Ovary (tissue), 9 donors: ENCODE data around the gene KLF13. TPM values are rescaled to one million over a fixed set of nuclear protein-coding genes. Genes with fewer than 3 reads are reported as not detected.

ENCODE experiments used
- DNase-seq, 5 donors: peaks; one replicate each; pipeline ENCODE4 v3.0.0-alpha.2; 2019 to 2020
- H3K27ac ChIP-seq, 2 donors: fragments of 200-600 bp; one replicate each; pipeline versions ENCODE4 v1.5.1 to v1.8.0; 2019 to 2022
- H3K27me3 ChIP-seq: fragments of 200-600 bp; one replicate; pipeline ENCODE4 v1.8.0; 2022
- H3K36me3 ChIP-seq: fragments of 200-600 bp; sonication (generic); one replicate; pipeline ENCODE4 v1.5.1; 2019
- H3K4me1 ChIP-seq: one replicate; pipeline ENCODE4 v1.8.1; 2013; ENCODE audit warnings: mild to moderate bottlenecking, moderate library complexity; ENCODE audit not compliant: insufficient read depth
- H3K4me3 ChIP-seq: fragments of 200-600 bp; sonication (generic); one replicate; pipeline ENCODE4 v1.5.1; 2017
- H3K9me3 ChIP-seq, 2 donors: fragments of 200-600 bp in 1 of 2; sonication (generic) in 1 of 2; one replicate each; pipeline versions ENCODE4 v1.5.1 to v1.8.1; 2013 to 2019; ENCODE audit warnings: mild to moderate bottlenecking in 1 of 2, moderate library complexity in 1 of 2
- EP300 ChIP-seq: sonication (generic); formaldehyde crosslinking; IDR thresholded peaks from one replicate; pipeline ENCODE4 v1.6.1; 2017; ENCODE audit warnings: antibody characterized with exemption
- POLR2A ChIP-seq: fragments of 450-650 bp; IDR thresholded peaks from one replicate; pipeline ENCODE4 v1.6.1; 2017; ENCODE audit warnings: antibody characterized with exemption, mild to moderate bottlenecking, moderate library complexity
- WGBS, 3 donors: extraction: QIAGEN DNeasy Blood & Tissue Kit in 1 of 3; methylation state at CpG; one replicate each; pipeline versions ENCODE4 v1.1.5 to v1.1.7; 2013 to 2017; 5-methylcytosine and 5-hydroxymethylcytosine counted together
- intact Hi-C, 4 donors: fragments of 100-400 bp; cut with DNase I; formaldehyde crosslinking; loops; one replicate each; pipeline versions ENCODE4 v1.11.0 to v1.15.1; 2022 to 2023
- polyA plus RNA-seq, 2 donors: library from polyadenylated mRNA; stranded (reverse); fragments of 200-250 nt in 1 of 2; fragments of 350-450 nt in 1 of 2; fragmentation: Illumina TruSeq in 1 of 2; extraction: RNeasy Lipid Tissue Mini Kit (QIAGEN cat#74804) in 1 of 2; gene quantifications; one replicate each; pipeline ENCODE4 v1.2.3, GENCODE V29; 2013 to 2014
- total RNA-seq, 7 donors: library from RNA; depleted of rRNA in 2 of 7; stranded (reverse); fragments of >200 nt in 2 of 7; fragmentation: NEBNext Ultra II Directional in 3 of 7; extraction: Animal tissue kit (Norgen Biotek cat#: 25700) in 3 of 7; gene quantifications; one replicate each; pipeline versions ENCODE4 v1.1.0 to v1.2.4, GENCODE V29; 2016 to 2023
- TF ChIP-seq, protein P1 (sequence below), 3 donors: fragments of 450-650 bp in 2 of 3; fragments of 200-600 bp in 1 of 3; IDR thresholded peaks; one replicate each; pipeline versions ENCODE4 v1.5.1 to v1.8.0; 2016 to 2022; ENCODE audit warnings: antibody characterized with exemption in 3 of 3, mild to moderate bottlenecking in 1 of 3
- donor health status: DM: no; HTN: no; CAD: no; lungs with moderate emphysema.
- donor health status: DM: no; HTN: no; CAD: no.
- donor health status: Bipolar disorder and iron deficiency.
- donor health status: DM: yes; HTN: yes; CAD: no.
- donor health status: DM: no; HTN: no; CAD: no.
- donor health status: DM: yes; HTN: yes; CAD: no.

KLF13 gene
- total and polyA plus RNA-seq, 9 donors, result 14.8 to 58.2 (median 36.0) TPM

DNA sequence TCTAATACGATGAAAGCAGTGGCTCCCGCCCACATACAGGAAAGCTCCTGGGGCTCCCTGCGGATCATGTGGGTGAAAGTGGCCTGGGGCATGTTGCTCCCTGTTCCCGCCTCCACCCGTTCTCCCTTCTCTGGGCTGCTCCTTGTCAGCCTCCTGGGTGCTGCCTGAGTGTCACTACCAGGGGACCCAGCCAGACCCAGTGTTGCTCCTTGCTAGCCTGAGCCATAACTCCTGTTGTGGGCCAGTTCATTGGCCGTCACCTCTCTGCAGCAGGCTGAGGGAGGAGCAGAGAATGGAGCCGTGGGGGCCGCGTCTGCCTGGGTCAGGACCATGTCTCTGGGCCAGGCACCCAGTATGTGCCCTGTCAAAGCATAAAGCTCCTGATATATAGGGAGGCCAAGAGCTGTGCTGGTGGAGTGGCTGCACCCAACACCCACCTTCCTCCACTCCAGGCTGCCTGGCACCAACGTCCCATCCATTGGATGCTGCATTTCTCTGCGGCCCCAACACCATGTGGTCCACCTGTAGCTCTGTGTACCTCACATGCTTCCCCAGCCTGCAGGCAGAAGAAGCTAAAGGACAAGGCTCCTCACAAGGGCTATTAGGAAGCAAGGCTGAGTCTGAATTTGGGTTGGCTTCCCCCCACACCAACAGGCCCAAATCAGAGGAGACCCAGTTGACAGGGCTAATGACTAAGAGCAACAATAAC lies 40.5 kb downstream of the KLF13 start:
- no peak overlapping the region for H3K4me3 ChIP-seq
- intact Hi-C loops, result loop anchor here in 3 of 4 donors (2.0 to 10.0 kb wide), 5 partner anchors 22 to 118 kb away; partner anchors contain the start of gene KLF13 (in 3 of the 3)
- no peaks in the 10 kb centered on the region for H3K9me3 ChIP-seq
- TF ChIP-seq, protein P1, sequence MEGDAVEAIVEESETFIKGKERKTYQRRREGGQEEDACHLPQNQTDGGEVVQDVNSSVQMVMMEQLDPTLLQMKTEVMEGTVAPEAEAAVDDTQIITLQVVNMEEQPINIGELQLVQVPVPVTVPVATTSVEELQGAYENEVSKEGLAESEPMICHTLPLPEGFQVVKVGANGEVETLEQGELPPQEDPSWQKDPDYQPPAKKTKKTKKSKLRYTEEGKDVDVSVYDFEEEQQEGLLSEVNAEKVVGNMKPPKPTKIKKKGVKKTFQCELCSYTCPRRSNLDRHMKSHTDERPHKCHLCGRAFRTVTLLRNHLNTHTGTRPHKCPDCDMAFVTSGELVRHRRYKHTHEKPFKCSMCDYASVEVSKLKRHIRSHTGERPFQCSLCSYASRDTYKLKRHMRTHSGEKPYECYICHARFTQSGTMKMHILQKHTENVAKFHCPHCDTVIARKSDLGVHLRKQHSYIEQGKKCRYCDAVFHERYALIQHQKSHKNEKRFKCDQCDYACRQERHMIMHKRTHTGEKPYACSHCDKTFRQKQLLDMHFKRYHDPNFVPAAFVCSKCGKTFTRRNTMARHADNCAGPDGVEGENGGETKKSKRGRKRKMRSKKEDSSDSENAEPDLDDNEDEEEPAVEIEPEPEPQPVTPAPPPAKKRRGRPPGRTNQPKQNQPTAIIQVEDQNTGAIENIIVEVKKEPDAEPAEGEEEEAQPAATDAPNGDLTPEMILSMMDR (IDR thresholded peaks at IDR 0.05), result no peak
- no peak for TF ChIP-seq POLR2A
- no peak for TF ChIP-seq EP300
- peaks cover 11% of the 10 kb centered on the region for H3K4me1 ChIP-seq
- peak overlapping the region in 1 of 2 donors; percentile 79 for H3K27ac ChIP-seq
- WGBS, 3 donors, result 80 to 87% (median 84%) methylated on average over 11 of the region's 11 CpGs
- DNase-seq, result peak in 1 of 5 donors; percentile 44
- H3K36me3 ChIP-seq, result no peaks in the 10 kb centered on the region
- no peaks in the 10 kb centered on the region for H3K27me3 ChIP-seq

DNA sequence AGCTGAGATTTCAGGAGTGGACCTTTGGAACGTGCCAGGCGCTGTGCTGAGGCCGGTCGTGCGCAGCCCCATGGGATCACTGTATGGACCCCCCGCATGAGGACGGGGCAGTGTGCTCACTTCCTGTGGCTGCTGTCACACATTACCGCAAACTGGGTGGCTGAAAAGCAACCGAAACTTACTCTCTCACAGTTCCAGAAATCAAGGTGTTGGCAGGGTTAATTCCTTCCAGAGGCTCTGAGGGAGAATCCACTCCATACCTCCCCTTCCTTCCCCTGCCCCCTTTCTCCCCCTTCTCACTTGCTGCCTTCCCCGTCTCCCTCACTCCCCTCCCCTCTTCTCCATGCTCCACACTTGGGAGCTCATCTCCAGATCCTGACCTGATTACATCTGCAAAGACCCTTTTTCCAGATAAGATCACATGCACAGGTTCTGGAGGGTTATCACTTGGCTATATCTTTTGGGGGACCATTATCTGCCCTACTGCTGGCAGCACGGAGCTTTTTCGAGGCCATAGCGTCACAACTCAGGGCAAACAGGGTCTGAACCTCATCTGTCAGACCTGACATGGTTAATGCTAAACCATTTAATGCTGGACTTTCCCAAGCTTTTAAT lies 41.2 kb downstream of the KLF13 start:
- TF ChIP-seq EP300 (no peak), POLR2A (no peak)
- TF ChIP-seq, protein P1 (IDR thresholded peaks at IDR 0.05), result no peak
- Histone ChIP-seq H3K4me3 (no peak overlapping the region), H3K36me3 (no peaks in the 10 kb centered on the region), H3K4me1 (peaks cover 13% of the 10 kb centered on the region), H3K27ac (peak overlapping the region in 1 of 2 donors; percentile 79), H3K27me3 (no peaks in the 10 kb centered on the region), H3K9me3 (no peaks in the 10 kb centered on the region)
- DNase-seq, result peak in 1 of 5 donors; percentile 46
- intact Hi-C loops, result loop anchor here in 3 of 4 donors (2.0 to 10.0 kb wide), 5 partner anchors 21 to 117 kb away; partner anchors contain the start of gene KLF13 (in 3 of the 3)
- 69 to 76% (median 72%) methylated on average over 13 of the region's 13 CpGs for WGBS, 3 donors

DNA sequence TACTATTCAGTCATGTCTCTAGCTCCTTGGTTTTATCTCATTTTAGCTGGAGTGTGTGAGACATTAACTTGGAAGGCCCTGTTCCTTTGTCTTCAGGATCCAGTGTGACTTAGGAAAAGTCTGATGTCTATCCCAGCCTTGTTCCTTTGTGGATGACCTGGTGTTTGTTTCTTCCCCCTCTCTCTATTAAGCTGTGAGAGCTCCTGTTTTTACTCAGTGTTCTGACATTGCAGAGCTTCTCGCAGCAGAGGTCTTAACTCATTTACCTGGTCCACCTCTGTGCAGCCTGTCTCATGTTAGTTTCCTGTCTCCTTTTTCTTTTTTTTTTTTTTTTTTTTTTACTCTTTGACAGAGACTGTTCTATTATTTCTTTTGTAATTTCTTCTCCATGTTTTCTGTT lies 43.1 kb downstream of the KLF13 start:
- no peak overlapping the region for H3K27ac ChIP-seq
- WGBS, 3 donors, result 97 to 100% (median 100%) methylated on average over 1 of the region's 1 CpG
- no peak for DNase-seq
- no peaks in the 10 kb centered on the region for H3K36me3 ChIP-seq
- TF ChIP-seq POLR2A (no peak), EP300 (no peak)
- TF ChIP-seq, protein P1 (IDR thresholded peaks at IDR 0.05), result no peak
- no peaks in the 10 kb centered on the region for H3K27me3 ChIP-seq
- intact Hi-C loops, result loop anchor here in 3 of 4 donors (5.0 to 10.0 kb wide), 4 partner anchors 42 to 115 kb away; partner anchors contain the start of gene KLF13 (in 3 of the 3)
- H3K9me3 ChIP-seq, result no peaks in the 10 kb centered on the region
- no peak overlapping the region for H3K4me3 ChIP-seq
- peaks cover 14% of the 10 kb centered on the region for H3K4me1 ChIP-seq

DNA sequence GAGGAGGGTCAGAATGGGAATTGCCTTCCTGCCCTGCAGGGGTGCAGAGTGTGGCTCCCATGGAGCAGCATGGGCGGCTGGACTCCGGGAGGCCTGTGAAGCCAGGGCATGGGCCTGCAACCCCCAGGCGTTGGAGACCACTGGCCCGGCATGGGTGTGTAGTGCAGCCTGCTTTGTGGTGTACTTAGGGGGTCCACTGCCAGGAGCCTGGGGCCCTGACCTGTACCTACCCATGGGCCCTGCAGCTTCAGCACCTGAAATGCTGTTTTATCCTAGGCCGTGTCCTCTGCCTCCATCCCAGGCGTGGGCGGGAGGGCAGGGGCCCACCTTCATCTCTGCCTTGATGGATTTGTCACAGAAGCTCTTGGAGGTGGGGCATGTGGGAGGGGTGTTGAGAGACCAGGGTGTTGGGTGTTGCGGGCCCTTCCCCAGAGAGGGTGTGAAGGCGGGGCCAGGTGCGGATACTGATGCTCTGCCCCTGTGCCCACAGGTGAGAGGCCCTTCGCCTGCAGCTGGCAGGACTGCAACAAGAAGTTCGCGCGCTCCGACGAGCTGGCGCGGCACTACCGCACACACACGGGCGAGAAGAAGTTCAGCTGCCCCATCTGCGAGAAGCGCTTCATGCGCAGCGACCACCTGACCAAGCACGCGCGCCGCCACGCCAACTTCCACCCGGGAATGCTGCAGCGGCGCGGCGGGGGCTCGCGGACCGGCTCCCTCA lies 45.0 kb downstream of the KLF13 start:
- H3K36me3 ChIP-seq, result no peaks in the 10 kb centered on the region
- DNase-seq, result peak in 2 of 5 donors; percentile 21 to 35
- H3K4me1 ChIP-seq, result peaks cover 8% of the 10 kb centered on the region
- H3K9me3 ChIP-seq, result no peaks in the 10 kb centered on the region
- no peaks in the 10 kb centered on the region for H3K27me3 ChIP-seq
- TF ChIP-seq EP300 (no peak), POLR2A (no peak)
- TF ChIP-seq, protein P1 (IDR thresholded peaks at IDR 0.05), result no peak
- intact Hi-C loops, result no loop called here
- H3K4me3 ChIP-seq, result no peak overlapping the region
- 97 to 98% (median 97%) methylated on average over 36 to 38 of the region's 38 CpGs for WGBS, 3 donors
- no peak overlapping the region for H3K27ac ChIP-seq
